ENCODE results near the gene CFAP46. TPM values are rescaled to one million over a fixed set of nuclear protein-coding genes. Genes with fewer than 3 reads are reported as not detected.
"Not testable (repeated sequence)": the region's sequence is repeated elsewhere in the genome, so short reads cannot be mapped to it uniquely, and the experiment has no call there.

The CFAP46 gene
- total RNA-seq, 2 experiments from 2014 or later = not detected

DNA sequence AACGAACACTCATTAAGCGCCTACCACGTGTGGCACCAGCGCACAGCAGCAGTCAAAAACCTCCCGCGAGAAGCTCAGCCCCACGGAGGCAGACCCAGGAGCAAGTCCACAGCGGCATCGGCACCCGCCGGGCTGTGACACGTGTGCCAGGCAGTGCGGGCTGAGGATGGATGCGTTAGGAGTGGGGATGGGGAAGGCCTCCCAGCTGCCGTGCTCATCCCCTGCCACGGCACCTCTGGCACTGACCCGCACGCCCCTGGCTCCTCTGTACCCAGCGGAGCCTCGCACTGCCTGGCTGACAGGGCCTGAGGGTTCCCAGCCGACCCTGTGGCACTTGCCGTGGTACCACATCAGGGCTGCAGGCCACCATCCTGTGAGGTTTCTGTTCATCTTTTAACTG, 16.8 kb downstream of the CFAP46 start:
- no peaks in the 10 kb centered on the region for H3K4me1 Mint-ChIP-seq (ENCODE audit: low read depth)
- no peaks in the 10 kb centered on the region for H3K9me3 Mint-ChIP-seq (ENCODE audit: insufficient read depth)
- no peak overlapping the region for H3K27ac Mint-ChIP-seq
- no peaks in the 10 kb centered on the region for H3K27me3 Mint-ChIP-seq (ENCODE audit: low read depth)
- H3K36me3 Mint-ChIP-seq (ENCODE audit: low read depth) = no peaks in the 10 kb centered on the region
- CTCF ChIA-PET = no interaction called here
- POLR2A ChIA-PET = no interaction called here
- H3K4me3 Mint-ChIP-seq = no peak overlapping the region
- ATAC-seq (no peak), DNase-seq (no peak)

DNA sequence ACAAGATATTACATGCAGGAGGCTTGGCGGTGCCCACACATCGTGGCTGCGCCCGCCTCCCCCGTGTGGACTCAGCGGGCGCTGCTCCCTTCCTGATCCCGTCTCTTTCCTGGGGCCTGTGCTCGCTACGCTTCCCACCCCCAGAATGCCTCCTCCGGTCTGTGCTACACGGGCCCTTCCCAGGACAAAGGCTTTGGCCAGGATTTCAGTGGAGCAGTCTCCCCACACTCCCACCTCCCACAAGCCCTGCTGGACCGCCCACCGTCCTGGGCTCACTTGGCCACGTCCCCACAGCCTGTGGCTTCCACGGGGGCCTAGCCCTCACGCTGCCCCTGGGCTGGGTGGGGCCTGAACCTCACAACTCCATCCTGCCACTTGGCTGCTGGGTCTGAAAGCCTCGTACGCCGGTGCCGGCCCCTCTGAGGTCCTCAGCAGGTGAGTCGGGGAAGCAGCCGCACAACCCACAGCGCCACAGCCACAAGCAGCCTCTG, 17.3 kb downstream of the CFAP46 start:
- H3K4me3 Mint-ChIP-seq = no peak overlapping the region
- CTCF ChIA-PET = no interaction called here
- DNase-seq = no peak
- no peaks in the 10 kb centered on the region for H3K36me3 Mint-ChIP-seq (ENCODE audit: low read depth)
- ATAC-seq = no peak
- H3K4me1 Mint-ChIP-seq (ENCODE audit: low read depth) = no peaks in the 10 kb centered on the region
- no peaks in the 10 kb centered on the region for H3K9me3 Mint-ChIP-seq (ENCODE audit: insufficient read depth)
- POLR2A ChIA-PET = no interaction called here
- H3K27me3 Mint-ChIP-seq (ENCODE audit: low read depth) = no peaks in the 10 kb centered on the region
- no peak overlapping the region for H3K27ac Mint-ChIP-seq

DNA sequence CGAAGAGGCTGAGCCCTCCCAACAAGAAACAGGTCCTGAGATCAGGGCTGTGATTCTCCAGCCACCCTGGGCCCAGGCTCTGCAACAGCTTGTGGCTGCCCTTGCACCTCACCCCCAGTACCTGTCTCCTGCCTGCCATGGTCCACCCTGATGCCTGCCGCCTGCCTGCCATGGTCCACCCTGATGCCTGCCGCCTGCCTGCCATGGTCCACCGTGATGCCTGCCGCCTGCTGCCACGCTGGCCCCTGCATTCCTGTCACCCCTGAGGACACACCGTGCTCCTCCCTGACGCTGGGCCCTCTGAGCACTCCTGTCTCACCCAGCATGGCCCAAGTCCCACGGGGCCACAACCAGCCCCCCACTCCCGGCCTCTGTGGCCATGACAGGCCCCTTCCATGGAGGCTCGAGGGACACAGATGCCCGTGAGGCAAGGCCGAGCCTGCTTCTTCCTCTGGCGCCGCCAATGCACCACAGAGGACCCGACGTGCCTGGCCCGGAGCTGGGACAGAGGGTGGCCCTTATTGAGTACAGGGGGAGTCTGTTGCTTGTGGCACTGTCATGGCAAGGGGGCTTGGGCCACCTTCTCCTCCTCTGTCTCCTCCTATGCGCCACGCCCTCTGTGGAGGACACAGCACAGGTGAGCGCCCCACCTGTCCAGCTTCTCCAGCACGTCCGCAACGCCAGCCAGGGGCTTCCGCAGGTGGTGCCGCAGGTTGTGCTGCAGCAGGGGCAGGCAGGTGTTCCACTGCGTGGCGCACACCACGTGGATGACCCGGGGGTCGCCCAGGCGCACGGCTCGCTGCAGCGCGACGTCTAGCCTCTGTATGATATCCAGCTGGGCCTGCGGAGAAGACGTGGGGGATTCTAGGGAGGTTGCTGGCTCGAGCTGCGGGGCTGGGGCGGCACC, 18.1 kb downstream of the CFAP46 start:
- DNase-seq (no peak), ATAC-seq (no peak)
- Mint-ChIP-seq H3K4me1 (ENCODE audit: low read depth) (no peaks in the 10 kb centered on the region), H3K4me3 (no peak overlapping the region), H3K27ac (no peak overlapping the region), H3K9me3 (ENCODE audit: insufficient read depth) (no peaks in the 10 kb centered on the region), H3K36me3 (ENCODE audit: low read depth) (no peaks in the 10 kb centered on the region), H3K27me3 (ENCODE audit: low read depth) (no peaks in the 10 kb centered on the region)
- ChIA-PET POLR2A (no interaction called here), CTCF (no interaction called here)

DNA sequence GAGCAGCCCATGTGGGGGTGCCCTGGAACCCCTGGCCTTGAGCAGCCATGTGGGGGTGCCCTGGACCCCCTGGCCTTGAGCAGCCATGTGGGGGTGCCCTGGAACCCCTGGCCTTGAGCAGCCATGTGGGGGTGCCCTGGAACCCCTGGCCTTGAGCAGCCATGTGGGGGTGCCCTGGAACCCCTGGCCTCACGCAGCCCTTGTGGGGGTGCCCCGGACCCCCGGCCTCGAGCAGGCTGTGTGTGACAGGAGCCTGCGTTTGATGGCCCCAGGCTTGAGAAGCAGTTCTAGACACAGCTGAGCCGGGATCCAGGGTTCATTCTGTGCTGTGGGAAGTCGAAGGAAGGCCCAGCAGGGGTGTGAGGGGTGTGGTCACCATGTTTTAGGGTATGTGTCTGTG, 19.0 kb downstream of the CFAP46 start:
- H3K27ac Mint-ChIP-seq; H3K4me1 Mint-ChIP-seq (ENCODE audit: low read depth); CTCF ChIA-PET; H3K27me3 Mint-ChIP-seq (ENCODE audit: low read depth); DNase-seq; H3K4me3 Mint-ChIP-seq; ATAC-seq; H3K36me3 Mint-ChIP-seq (ENCODE audit: low read depth); POLR2A ChIA-PET; H3K9me3 Mint-ChIP-seq (ENCODE audit: insufficient read depth): not testable (repeated sequence)

DNA sequence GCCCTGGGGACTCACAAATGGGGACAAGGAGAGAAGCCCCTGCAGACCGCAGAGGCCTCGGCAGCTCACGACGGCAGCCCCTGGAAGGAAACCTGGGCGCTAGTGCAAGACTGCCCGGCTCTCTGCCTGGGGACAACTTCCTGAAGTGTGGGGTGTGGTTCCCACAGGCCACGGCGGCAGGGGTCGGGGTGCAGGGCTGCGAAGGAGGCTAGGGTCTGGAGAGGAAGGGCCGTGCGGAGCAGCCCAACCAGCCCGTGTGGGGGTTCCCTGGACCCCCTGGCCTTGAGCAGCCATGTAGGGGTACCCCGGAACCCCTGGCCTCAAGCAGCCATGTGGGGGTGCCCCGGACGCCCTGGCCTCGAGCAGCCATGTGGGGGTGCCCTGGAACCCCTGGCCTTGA, 19.5 kb downstream of the CFAP46 start:
- Mint-ChIP-seq H3K27me3 (ENCODE audit: low read depth) (no peaks in the 10 kb centered on the region), H3K36me3 (ENCODE audit: low read depth) (no peaks in the 10 kb centered on the region), H3K4me3 (no peak overlapping the region), H3K4me1 (ENCODE audit: low read depth) (no peaks in the 10 kb centered on the region), H3K9me3 (ENCODE audit: insufficient read depth) (no peaks in the 10 kb centered on the region), H3K27ac (no peak overlapping the region)
- ChIA-PET POLR2A (no interaction called here), CTCF (no interaction called here)
- no peak for DNase-seq
- ATAC-seq = no peak

DNA sequence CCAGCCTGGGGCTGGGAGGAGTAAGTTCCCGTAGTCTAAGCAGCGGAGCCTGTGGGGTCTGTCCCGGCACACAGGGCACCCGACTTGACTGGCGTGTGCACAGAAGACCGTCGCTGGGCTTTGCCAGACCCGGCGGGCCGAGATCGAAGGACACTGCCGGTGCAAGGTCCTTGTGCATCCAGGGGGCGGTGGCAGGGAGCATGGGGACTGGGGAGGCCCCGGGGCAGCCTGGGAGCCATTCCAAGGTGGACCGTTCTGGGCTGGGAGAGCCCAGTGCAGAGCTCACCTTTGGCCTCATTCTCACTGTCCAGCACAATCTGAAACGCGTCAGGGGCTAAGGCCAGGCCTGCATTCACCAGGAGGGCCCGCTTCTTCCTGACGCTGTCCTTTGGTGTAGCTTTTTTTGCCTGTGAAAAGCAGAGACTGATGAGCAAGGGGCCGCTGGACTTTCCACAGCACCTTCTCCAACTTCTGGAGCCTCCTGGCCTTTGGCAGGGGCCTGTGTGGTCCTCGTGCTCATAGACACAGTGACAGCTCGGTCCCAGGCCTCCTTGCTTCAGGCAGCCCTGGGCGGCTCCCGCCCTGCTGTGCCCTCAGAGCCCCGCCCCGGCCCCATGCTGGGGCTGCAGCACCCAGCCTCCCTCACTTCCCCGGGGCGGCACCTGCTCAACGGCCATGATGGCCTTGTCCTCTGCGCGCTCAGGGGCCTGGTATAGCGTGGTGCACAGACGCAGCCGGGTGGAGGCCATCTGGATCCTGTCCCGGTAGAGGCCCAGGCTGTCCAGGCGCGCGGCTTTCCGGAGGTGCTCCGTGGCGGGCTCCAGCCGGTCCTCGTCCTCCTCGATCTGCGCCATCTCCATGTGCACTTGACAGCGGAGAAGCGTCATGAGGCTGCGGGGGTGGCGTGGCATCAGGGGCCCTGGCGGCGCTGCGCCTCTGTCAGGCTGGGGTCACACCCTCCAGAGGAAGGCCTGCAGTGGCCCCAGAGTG, 20.3 kb downstream of the CFAP46 start:
- H3K9me3 Mint-ChIP-seq (ENCODE audit: insufficient read depth) = no peaks in the 10 kb centered on the region
- DNase-seq = no peak
- ChIA-PET POLR2A (interaction anchor here (0.6 kb wide), 1 partner anchor 50 kb away, joined by 3 read pairs; no protein-coding TSS in a partner anchor), CTCF (no interaction called here)
- no peaks in the 10 kb centered on the region for H3K27me3 Mint-ChIP-seq (ENCODE audit: low read depth)
- H3K36me3 Mint-ChIP-seq (ENCODE audit: low read depth) = no peaks in the 10 kb centered on the region
- no peak overlapping the region for H3K4me3 Mint-ChIP-seq
- no peak for ATAC-seq
- H3K4me1 Mint-ChIP-seq (ENCODE audit: low read depth) = no peaks in the 10 kb centered on the region
- no peak overlapping the region for H3K27ac Mint-ChIP-seq

DNA sequence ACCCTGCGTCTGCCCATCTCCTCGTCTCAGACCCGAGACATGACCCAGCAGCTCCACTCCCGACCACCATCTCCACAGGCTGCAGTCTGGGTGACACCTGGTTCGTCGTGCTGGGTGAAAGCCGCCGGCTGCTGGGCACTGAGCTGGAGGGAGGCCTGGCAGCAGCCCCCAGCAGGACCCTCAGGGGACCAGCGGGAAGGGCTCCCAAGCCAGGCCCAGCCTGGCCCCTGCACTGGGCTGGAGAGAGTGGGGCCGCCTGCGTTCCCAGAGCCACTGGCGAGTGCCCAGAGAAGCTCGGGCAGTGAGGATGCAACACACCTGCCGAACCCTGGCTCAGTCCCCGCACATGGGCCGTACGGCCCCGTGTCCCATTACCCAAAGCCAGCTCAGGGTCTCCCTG, 21.3 kb downstream of the CFAP46 start:
- H3K4me3 Mint-ChIP-seq = no peak overlapping the region
- CTCF ChIA-PET = no interaction called here
- H3K4me1 Mint-ChIP-seq (ENCODE audit: low read depth) = no peaks in the 10 kb centered on the region
- H3K9me3 Mint-ChIP-seq (ENCODE audit: insufficient read depth) = no peaks in the 10 kb centered on the region
- H3K27ac Mint-ChIP-seq = no peak overlapping the region
- H3K27me3 Mint-ChIP-seq (ENCODE audit: low read depth) = no peaks in the 10 kb centered on the region
- H3K36me3 Mint-ChIP-seq (ENCODE audit: low read depth) = no peaks in the 10 kb centered on the region
- POLR2A ChIA-PET = no interaction called here
- ATAC-seq = no peak
- no peak for DNase-seq

DNA sequence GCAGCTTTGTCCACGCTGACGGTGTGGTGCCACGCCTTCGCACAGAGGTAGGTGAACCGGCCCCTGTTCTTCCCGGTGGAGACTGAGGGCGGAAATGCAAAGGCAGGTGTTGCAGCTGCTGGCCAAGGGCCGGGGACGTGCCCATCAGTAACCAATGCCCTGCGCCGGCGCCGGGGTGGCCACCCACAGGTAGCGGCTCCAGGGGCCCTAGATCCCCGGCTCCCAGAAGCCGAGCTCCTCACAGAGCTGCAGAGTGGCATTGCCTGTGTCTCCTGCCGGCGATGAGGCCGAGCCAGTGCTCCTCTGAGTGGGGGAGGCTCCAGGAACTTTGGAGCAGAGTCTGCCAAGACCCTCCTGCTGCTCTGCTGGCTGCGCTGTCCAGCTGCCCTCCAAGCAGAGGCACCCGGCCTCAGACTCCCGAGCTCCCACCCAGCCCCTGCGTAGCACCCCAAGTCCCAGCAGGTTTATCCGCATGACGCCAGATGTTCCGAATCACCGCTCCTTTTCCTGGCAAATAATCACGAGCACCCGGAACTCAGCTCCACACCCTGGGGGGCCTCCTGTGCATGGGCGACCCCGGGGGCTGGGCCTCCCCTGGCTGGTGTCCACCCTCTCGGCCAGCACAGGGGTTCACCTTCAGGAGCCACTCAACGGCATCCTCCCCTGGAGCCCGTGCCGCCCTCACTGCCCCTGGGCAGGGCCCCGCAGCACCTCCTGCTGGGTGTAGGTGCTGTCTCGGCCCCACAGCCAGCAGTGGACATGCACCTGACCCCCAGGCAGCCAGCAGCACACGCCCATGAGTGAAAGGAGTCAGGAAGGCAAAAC, 22.1 kb downstream of the CFAP46 start:
- Mint-ChIP-seq H3K4me1 (ENCODE audit: low read depth) (no peaks in the 10 kb centered on the region), H3K36me3 (ENCODE audit: low read depth) (no peaks in the 10 kb centered on the region), H3K27me3 (ENCODE audit: low read depth) (no peaks in the 10 kb centered on the region), H3K9me3 (ENCODE audit: insufficient read depth) (no peaks in the 10 kb centered on the region), H3K27ac (no peak overlapping the region), H3K4me3 (no peak overlapping the region)
- DNase-seq (no peak), ATAC-seq (no peak)
- ChIA-PET CTCF (no interaction called here), POLR2A (no interaction called here)

DNA sequence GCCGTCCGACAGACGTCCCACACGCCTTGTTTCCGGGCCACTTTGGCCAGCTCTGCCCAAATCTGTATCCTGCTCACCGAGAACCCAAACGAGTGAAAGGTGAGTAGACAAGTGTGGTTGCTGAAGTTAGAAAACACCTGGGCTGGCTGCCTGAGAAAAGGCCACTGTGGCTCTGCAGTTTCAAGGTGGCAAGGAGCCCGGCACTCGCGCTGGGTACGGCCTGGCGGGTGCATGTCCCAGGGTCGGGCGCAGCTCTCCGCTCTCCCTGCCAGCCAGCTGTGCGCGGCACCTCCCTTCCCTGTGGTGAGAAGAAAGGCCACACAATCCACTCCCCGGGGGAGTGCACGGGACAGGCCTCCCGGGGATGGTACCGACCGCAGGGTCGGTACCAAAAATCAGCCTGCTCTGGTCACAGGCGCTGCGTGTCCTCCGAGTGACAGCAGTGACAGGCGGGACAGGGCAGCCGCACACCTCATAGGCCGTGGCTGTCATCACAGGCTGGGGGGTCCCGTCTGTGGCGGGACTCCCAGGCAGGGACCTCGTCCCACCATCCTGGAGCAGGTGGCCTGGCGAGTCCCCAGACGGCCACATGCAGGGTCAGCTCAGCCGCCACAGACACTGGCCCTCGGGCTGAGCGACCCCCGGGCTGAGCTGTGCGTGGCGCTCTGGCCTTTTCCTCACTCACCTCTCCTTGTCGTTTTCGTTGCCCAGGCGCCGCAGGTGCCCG, 22.8 kb downstream of the CFAP46 start:
- no peak overlapping the region for H3K27ac Mint-ChIP-seq
- H3K9me3 Mint-ChIP-seq (ENCODE audit: insufficient read depth) = no peaks in the 10 kb centered on the region
- POLR2A ChIA-PET = no interaction called here
- H3K4me1 Mint-ChIP-seq (ENCODE audit: low read depth) = no peaks in the 10 kb centered on the region
- ATAC-seq (no peak), DNase-seq (no peak)
- H3K4me3 Mint-ChIP-seq = no peak overlapping the region
- no peaks in the 10 kb centered on the region for H3K27me3 Mint-ChIP-seq (ENCODE audit: low read depth)
- no peaks in the 10 kb centered on the region for H3K36me3 Mint-ChIP-seq (ENCODE audit: low read depth)
- CTCF ChIA-PET = no interaction called here

DNA sequence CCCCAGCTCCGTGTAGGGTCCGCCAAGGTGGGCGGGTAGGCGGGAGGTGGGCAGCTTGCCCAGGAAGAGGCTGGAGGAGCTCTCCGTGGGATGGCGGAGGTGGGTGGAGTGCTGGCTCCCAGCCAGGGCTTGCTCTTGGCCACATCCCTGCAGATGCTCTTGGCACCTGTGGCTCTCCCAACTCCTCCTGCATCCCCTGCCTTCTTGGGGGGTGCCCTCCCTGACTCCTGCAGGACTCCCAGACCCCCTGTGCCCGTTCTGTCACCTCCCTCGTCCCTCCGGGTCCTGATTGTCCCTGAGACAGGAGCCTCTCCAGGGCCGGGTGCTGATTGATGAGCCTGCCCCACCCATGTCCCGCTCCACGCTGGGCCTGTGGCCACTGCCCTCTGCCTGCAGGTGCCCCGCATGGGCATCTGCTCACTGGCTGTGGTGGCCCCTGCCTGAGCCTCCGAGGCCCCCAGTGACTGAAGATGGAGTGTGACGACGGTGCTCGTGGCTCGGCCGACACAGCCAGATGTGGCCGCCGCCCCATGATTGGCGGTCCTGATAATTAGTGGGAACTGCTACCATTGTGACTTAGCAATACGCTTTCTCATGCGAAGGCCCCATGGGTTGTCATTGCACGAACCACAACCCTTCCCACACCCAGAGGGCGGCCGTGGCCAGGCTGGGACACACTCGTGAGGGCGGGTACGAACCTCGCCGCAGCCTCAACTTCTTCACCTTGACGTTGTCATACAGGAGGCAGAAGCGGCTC, 23.6 kb downstream of the CFAP46 start:
- ATAC-seq (no peak), DNase-seq (no peak)
- H3K36me3 Mint-ChIP-seq (ENCODE audit: low read depth) = no peaks in the 10 kb centered on the region
- CTCF ChIA-PET = no interaction called here
- no peaks in the 10 kb centered on the region for H3K4me1 Mint-ChIP-seq (ENCODE audit: low read depth)
- POLR2A ChIA-PET = no interaction called here
- H3K27ac Mint-ChIP-seq = no peak overlapping the region
- no peaks in the 10 kb centered on the region for H3K9me3 Mint-ChIP-seq (ENCODE audit: insufficient read depth)
- H3K27me3 Mint-ChIP-seq (ENCODE audit: low read depth) = no peaks in the 10 kb centered on the region
- no peak overlapping the region for H3K4me3 Mint-ChIP-seq

DNA sequence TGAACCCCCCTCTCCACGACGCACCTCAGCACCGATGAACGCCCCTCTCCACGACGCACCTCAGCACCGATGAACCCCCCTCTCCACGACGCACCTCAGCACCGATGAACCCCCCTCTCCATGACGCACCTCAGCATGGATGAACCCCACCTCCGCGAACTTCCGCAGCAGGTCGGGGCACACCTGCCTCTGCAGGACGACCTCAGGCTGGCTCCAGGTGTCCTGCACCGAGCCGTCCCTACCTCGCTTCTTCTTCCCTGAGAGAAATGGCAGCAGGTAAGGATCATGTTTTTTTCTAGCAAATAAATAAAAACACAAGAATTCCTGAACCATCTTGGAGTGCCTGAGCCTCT, 24.1 kb downstream of the CFAP46 start:
- Mint-ChIP-seq H3K9me3 (ENCODE audit: insufficient read depth) (no peaks in the 10 kb centered on the region), H3K4me3 (no peak overlapping the region), H3K27me3 (ENCODE audit: low read depth) (no peaks in the 10 kb centered on the region), H3K36me3 (ENCODE audit: low read depth) (no peaks in the 10 kb centered on the region), H3K4me1 (ENCODE audit: low read depth) (no peaks in the 10 kb centered on the region), H3K27ac (no peak overlapping the region)
- POLR2A ChIA-PET = no interaction called here
- CTCF ChIA-PET = no interaction called here
- ATAC-seq (no peak), DNase-seq (no peak)
